Superior temporal gyrus (tissue), 1 donor: Measurements from ENCODE around the gene ZBTB7B.
"Not testable (repeated sequence)": the region's sequence is repeated elsewhere in the genome, so short reads cannot be mapped to it uniquely, and the experiment has no call there.

Experiments used
- DNase-seq: peaks from one replicate; pipeline ENCODE4 v3.0.0-alpha.2; 2016; ENCODE audit errors: extremely low spot score

Gene ZBTB7B

DNA sequence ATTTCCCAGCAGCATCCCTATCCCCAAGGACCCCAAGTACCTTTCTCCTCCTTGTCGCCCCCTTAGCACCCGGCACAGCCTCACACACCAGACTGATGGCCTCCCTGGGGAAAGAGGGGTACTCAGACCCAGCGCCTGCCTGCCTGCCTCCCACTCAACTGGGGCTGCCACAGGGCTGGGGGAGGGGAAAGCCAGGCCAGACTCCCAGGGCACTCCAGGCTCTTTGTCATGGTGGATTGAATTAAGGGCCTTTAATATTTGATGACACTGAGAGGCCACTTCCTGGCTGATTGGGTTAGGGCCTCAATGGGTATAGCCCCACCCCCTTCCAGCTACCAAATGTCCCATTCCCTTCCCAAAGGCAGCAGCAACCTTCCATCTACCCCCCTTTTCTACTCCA lies 33.9 kb upstream of the ZBTB7B start:
- DNase-seq, result no peak

- no peak for DNase-seq
These were observed 33.4 kb upstream of the ZBTB7B start for GRCh38 chr1:154969246-154969645.

- no peak for DNase-seq
These were observed 32.6 kb upstream of the ZBTB7B start for GRCh38 chr1:154969860-154970452.

DNA sequence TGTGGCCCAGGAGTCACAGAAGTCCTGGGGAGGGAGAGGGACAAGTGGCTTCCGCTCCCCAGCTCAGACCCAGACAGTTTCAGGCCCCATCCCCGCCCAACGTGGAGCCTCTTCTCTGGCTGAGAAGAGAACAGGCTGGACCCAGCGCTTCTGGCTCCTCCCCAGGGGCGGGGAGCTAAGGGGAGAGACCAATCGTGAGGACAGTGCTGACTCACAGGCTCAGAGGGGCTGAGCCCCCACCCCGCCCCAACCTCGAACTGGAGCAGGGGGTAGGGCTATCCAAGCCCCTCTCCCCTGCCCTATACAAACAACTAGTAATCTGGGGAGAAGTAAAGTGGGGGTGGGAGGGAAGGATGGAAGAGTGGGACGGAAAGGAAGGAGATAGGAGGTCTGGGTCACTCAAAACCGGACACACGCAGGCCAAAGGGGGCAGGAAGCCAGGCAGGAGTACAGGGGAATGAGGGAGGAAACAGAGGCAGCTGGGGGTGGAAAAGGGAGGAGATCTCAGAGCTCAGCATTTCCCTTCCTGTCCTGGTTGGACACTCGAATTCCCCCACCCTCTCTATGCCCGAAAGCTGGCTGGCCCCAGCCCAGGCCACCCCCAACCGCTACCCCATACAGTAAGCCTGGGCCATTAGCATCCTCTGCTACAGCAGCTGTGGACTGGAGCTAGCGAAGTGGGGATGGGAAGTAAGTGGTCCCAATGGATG lies 31.8 kb upstream of the ZBTB7B start, which contains the start of gene SHC1:
Gene SHC1, minus strand, starts transcription at position 117 of the 710 bp plus-strand sequence. CDS start 221 bp downstream, outside the sequence.
- peak; percentile 82 for DNase-seq

GRCh38 chr1:154971341-154971998 lies 31.1 kb upstream of the ZBTB7B start:
- DNase-seq, result no peak

GRCh38 chr1:154972213-154972516 lies 30.4 kb upstream of the ZBTB7B start:
- no peak for DNase-seq

- DNase-seq, result no peak
These were observed 29.9 kb upstream of the ZBTB7B start for GRCh38 chr1:154972517-154973343.

DNA sequence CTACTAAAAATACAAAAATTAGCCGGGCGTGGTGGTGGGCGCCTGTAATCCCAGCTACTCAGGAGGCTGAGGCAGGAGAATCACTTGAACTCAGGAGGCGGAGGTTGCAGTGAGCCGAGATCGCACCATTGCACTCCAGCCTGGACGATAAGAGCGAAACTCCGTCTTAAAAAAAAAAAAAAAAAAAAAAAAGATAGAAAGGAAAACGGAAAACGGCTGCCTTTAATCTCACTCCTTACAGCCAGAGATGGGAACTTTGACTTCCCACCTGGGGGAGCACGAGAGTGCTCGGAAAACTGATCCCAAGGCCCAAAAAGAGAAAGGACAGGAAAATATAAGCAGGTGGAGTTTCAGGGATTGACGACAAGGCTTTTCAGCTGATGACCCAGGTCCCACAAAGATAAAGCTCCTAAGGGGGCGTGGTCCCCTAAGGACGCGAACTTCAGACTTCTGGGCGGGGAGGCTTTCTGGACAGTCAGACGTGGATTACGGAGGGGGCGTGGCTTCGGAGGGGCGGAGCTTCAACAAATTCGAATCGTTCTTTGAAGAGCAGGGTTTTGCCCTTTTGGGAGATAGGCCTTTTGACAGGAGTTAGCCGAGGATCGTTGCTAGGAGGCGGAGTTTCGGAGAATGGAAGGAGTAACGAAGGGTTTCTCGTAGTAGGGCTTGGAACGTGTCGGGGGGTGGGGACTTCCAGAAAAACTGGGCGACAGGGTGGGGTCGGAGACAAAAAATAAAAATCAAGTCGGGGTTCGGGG lies 29.1 kb upstream of the ZBTB7B start:
- peak; percentile 82 for DNase-seq

DNA sequence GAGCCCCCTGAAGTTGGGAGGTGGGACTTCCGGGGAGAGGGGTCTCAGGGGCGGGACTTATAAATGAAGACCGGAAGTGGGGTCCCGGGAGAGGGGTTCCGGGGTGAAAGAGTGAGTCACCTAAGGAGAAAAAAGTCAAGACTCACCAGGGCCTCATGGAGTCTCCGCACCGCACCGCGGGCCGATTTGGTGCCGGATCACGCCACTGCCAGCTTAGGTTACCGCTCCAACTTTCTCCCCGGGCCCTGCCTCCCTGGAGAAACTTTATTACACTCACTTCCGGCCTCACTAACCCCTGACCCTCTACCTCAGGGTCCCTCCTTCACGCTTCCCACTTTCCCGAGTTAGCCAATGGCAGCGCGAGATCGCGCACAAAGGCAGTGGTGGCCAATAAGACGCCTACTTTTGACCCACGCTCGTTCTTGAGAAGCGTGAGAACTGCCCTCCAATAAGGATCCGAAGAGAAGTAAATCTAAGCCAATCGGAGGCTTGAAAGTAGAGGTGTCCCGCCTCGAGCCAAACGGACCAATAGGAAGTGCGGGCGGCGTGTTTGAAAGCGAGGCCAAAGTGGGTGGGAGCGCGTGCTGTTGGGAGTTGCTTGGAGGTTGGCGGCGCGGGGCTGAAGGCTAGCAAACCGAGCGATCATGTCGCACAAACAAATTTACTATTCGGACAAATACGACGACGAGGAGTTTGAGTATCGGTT lies 28.3 kb upstream of the ZBTB7B start, which contains the start of gene CKS1B:
Gene CKS1B, plus strand, starts transcription at position 580 of the 706 bp plus-strand sequence. Its CDS starts 65 bp downstream, at position 645.
- peak; percentile 100 for DNase-seq

GRCh38 chr1:154974808-154975408 lies 27.7 kb upstream of the ZBTB7B start:
- peak; percentile 98 for DNase-seq

DNA sequence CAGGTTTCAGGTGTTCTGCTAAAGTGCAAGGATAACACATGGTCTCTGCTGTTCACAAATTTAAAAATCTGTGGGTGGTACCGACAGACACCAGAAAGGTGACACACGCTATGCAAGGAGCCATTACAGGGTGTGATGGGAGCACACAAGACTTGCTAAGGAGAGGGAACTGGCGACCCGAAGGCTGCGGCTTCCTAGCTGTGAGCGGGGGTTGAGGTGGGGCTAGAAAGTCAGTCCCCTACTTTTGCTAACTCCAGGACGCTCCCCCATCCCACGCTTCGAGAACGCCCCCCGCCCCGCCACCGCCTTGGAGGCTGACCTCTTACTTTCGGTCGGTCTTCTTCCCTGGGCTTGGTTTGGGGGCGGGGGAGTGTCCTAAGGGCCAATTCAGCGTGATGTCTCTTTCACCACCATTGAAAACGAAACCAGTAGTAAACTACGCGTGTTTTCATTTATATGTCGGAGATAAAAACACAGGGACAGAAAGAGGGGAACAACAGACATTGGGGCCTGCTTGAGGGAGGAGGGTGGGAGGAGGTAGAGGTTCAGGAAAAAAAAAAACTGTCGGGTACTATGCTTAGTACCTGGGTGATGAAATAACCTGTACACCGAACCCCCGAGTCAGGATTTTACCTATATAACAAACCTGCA lies 27.1 kb upstream of the ZBTB7B start:
- DNase-seq, result no peak

DNA sequence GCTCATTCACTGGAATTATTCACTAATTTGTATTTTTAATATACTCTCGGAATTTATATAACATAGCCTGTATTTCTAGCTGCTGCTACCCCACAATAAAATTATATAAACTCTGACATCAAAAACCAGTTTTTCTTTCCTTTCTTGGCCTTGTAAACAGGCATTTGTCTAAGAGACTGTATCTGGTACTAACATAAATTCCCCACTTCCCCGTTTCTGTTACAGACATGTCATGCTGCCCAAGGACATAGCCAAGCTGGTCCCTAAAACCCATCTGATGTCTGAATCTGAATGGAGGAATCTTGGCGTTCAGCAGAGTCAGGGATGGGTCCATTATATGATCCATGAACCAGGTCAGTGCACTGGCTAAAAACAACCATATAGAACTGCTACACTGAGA lies 24.8 kb upstream of the ZBTB7B start:
- DNase-seq, result not testable (repeated sequence)

- DNase-seq, result no peak
These were observed 24.2 kb upstream of the ZBTB7B start for GRCh38 chr1:154978360-154978759.

DNA sequence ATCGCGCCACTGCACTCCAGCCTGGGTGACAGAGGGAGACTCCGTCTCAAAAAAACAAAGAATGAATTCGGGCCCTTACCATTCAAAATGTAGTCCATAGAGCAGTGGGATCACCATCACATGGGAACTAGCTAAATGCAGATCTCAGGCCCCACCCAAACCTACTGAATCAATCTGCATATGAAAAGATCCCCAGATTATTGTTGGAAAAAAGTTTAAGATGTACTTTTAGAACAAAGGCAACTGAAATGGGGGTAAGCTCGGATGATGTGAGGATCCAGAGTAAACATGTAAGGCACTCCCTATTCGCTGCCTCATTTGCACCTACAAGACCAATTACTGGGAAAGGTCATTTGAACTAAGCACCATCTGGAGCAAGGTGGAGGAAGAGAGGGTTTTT lies 20.3 kb upstream of the ZBTB7B start:
- DNase-seq, result peak; percentile 22

- peak; percentile 100 for DNase-seq
These were observed 19.5 kb upstream of the ZBTB7B start, which contains the start of gene FLAD1 for GRCh38 chr1:154982897-154983648. Gene FLAD1 (plus strand): TSS chr1:154983344. CDS start chr1:154983695, 351 bp downstream.

GRCh38 chr1:154983776-154984466 lies 18.7 kb upstream of the ZBTB7B start:
- no peak for DNase-seq

DNA sequence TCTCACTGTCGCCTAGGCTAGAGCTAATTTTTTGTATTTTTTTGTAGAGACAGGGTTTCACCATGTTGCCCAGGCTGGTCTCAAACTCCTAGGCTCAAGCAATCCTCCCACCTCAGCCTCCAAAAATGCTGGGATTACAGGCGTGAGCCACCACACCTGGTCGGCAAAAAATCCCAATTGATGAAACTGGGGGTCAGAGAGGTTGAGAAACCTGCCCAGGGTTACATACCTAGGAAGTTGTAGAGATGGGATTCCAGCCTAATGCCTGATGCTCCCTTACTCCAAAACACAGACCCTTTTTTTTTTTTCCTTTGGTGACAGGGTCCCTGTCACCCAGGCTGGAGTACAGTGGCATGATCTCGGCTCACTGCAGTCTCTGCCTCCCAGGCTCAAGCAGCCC lies 15.9 kb upstream of the ZBTB7B start:
- not testable (repeated sequence) for DNase-seq

DNA sequence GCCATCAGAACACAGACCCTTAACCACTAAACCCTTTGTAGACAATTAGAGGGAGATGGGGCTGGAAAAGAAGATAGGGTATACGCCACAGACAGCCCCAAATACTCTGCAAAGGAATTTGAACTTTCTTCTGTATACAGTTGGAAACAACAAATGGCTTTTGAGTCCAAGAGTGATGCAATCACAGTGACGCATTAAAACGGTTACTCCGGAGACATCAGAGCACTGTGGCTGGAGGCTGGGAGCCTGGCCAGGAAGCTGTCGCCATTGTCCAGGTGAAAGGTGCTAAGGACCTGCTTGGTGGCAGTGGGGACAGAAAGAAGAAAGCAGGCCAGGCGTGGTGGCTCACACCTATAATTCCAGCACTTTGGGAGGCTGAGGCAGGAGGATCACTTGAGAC lies 15.3 kb upstream of the ZBTB7B start:
- DNase-seq, result no peak
